Cardiac muscle cell (in vitro differentiated cells and primary cell): ENCODE results near the gene CBLL2. TPM values are rescaled to one million over a fixed set of nuclear protein-coding genes. Genes with fewer than 3 reads are reported as not detected.
"Not testable (repeated sequence)": the region's sequence is repeated elsewhere in the genome, so short reads cannot be mapped to it uniquely, and the experiment has no call there.

Source experiments
- DNase-seq, 2 donors: peaks; one replicate each; pipeline versions ENCODE4 v3.0.0 to v3.0.0-alpha.2; 2010 to 2017; ENCODE audit warnings: low read depth in 1 of 2, low spot score in 1 of 2
- H3K27ac ChIP-seq: fragments of 200-600 bp; sonication (generic); 2 replicates; pipeline ENCODE4 v1.5.1; 2016
- H3K27me3 ChIP-seq: fragments of 200-600 bp; sonication (generic); 2 replicates; pipeline ENCODE4 v1.6.0; 2016; ENCODE audit warnings: control low read depth
- H3K36me3 ChIP-seq: fragments of 200-600 bp; sonication (generic); 2 replicates; pipeline ENCODE4 v1.5.1; 2016; ENCODE audit warnings: control low read depth
- H3K4me1 ChIP-seq: fragments of 200-600 bp; sonication (generic); 2 replicates; pipeline ENCODE4 v1.8.1; 2017; ENCODE audit warnings: low read depth, mild to moderate bottlenecking, mixed run types
- H3K4me3 ChIP-seq: fragments of 200-600 bp; sonication (generic); 2 replicates; pipeline ENCODE4 v1.5.1; 2016; ENCODE audit warnings: mild to moderate bottlenecking
- H3K9me3 ChIP-seq: fragments of 200-600 bp; sonication (generic); 2 replicates; pipeline ENCODE4 v1.5.1; 2017; ENCODE audit warnings: low read depth, mild to moderate bottlenecking, control low read depth
- polyA plus RNA-seq: library from polyadenylated mRNA; unstranded; fragments of >200 nt; fragmentation: Nextera tagmentation; extraction: Ambion mirVana; gene quantifications from 2 replicates; pipeline ENCODE4 v1.2.1, GENCODE V29; 2016
- total RNA-seq: library from RNA; depleted of rRNA; stranded (reverse); fragments of >200 nt; gene quantifications from 2 replicates; pipeline ENCODE4 v1.2.3, GENCODE V29; 2016
- TF ChIP-seq, protein P1 (sequence below): IDR thresholded peaks from 2 replicates; pipeline ENCODE4 v1.5.1; 2012; ENCODE audit warnings: low read depth, mild to moderate bottlenecking, low read length

The CBLL2 gene
- total and polyA plus RNA-seq, 2 experiments from 2014 or later = not detected

DNA sequence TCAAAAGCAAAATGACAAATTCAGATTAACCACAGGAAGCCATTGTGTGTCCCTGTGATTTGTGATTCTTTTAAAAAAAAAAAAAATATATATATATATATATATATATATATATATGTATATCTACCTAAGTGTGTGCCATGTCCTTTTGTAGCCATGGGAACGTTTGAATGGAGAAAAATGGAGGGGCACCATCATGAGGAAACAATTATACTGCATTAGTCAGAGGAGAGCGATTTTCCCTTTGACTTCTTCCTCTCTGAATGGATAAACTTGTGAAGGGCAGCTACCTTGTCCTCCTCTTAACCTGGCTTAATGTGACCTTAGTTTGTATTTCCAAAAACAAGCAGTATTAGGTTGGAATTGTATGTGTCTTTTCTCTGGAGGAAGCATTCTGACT lies 23.3 kb upstream of the CBLL2 start:
- Histone ChIP-seq H3K27ac (no peak overlapping the region), H3K4me1 (peaks cover 5% of the 10 kb centered on the region), H3K9me3 (no peaks in the 10 kb centered on the region), H3K4me3 (no peak overlapping the region), H3K27me3 (no peaks in the 10 kb centered on the region), H3K36me3 (no peaks in the 10 kb centered on the region)
- DNase-seq = no peak
- TF ChIP-seq, protein P1, sequence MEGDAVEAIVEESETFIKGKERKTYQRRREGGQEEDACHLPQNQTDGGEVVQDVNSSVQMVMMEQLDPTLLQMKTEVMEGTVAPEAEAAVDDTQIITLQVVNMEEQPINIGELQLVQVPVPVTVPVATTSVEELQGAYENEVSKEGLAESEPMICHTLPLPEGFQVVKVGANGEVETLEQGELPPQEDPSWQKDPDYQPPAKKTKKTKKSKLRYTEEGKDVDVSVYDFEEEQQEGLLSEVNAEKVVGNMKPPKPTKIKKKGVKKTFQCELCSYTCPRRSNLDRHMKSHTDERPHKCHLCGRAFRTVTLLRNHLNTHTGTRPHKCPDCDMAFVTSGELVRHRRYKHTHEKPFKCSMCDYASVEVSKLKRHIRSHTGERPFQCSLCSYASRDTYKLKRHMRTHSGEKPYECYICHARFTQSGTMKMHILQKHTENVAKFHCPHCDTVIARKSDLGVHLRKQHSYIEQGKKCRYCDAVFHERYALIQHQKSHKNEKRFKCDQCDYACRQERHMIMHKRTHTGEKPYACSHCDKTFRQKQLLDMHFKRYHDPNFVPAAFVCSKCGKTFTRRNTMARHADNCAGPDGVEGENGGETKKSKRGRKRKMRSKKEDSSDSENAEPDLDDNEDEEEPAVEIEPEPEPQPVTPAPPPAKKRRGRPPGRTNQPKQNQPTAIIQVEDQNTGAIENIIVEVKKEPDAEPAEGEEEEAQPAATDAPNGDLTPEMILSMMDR = no peak

DNA sequence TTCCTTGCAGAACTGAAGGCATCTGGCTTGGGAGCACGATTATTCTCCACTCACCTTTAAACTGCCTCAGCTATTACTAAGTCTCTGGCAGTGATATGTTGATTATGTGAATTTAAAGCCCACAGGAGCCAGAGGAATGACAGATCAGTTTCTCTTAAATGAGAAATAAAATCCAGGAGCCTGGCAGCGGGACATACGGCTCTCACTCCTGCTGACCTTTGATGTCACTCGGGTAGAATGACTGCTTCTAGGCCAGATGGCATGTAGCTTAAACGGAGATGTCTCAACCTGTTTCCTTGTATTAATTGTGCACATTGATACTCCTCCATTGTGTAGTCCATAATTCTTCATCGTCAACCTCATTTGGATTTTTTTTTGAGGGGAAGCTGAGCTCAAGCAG lies 4.0 kb upstream of the CBLL2 start:
- H3K4me3 ChIP-seq = no peak overlapping the region
- TF ChIP-seq, protein P1 = no peak
- no peak overlapping the region for H3K27ac ChIP-seq
- no peak for DNase-seq
- no peaks in the 10 kb centered on the region for H3K36me3 ChIP-seq
- no peaks in the 10 kb centered on the region for H3K27me3 ChIP-seq
- H3K4me1 ChIP-seq = peaks cover 4% of the 10 kb centered on the region
- H3K9me3 ChIP-seq = no peaks in the 10 kb centered on the region

DNA sequence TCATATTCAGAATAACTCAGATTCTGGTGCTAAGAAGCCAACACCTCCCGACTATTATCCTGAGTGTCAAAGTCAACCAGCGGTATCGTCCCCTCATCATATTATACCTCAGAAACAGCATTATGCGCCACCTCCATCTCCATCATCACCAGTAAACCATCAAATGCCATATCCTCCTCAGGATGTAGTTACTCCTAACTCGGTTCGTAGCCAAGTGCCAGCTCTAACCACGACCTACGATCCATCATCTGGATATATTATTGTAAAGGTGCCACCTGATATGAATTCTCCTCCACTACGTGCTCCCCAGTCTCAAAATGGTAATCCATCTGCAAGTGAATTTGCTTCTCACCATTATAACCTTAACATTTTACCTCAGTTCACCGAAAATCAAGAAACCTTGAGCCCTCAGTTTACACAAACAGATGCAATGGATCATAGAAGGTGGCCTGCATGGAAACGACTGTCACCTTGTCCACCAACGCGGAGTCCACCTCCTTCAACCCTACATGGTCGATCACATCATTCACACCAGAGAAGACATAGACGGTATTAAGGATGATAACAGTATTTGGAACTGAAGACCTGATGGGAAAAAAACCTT lies 1.1 kb downstream of the CBLL2 start:
- no peak for DNase-seq
- H3K4me1 ChIP-seq = no peaks in the 10 kb centered on the region
- H3K4me3 ChIP-seq = no peak overlapping the region
- TF ChIP-seq, protein P1 = no peak
- no peak overlapping the region for H3K27ac ChIP-seq
- no peaks in the 10 kb centered on the region for H3K36me3 ChIP-seq
- no peaks in the 10 kb centered on the region for H3K27me3 ChIP-seq
- H3K9me3 ChIP-seq = no peaks in the 10 kb centered on the region

DNA sequence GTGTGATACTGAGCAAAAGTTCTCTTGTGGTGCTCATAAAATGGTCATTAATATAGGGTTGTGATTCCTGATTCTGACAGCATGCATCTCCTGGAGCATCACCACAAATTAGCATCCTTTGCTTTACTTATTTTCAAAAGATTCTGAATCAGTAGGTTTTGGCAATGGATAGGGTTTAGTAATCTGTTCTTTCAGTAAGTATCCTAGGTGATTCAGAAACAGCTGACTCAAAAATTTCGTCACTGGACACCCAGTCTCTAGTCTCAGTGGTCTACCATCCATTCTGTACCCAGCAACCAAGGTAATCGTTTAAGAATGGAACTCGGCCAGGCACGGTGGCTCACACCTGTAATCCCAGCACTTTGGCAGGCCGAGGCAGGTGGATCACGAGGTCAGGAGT lies 4.1 kb downstream of the CBLL2 start:
- H3K9me3 ChIP-seq = no peaks in the 10 kb centered on the region
- H3K4me3 ChIP-seq = no peak overlapping the region
- no peaks in the 10 kb centered on the region for H3K36me3 ChIP-seq
- TF ChIP-seq, protein P1 = no peak
- H3K27me3 ChIP-seq = no peaks in the 10 kb centered on the region
- no peak for DNase-seq
- no peak overlapping the region for H3K27ac ChIP-seq
- no peaks in the 10 kb centered on the region for H3K4me1 ChIP-seq

DNA sequence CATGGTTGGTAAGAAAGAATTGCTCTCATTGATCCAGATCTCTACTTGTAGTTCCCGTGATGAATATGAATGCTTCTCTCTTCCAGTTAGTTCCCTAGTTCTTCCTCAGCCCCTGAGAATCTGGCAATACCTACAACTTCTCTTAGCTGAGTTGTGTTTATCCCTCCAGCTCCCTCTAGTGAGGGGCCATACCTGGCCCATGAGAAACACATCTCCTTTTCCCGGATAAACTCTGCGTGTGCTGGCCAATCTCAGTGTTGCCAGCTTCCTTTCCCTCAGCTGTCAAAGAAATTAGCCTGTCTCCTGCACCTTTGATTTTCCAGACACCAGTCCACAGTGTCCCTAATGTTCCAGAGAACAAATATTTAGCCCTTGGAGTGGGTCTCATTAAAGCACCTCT lies 5.7 kb downstream of the CBLL2 start:
- Histone ChIP-seq H3K4me3 (no peak overlapping the region), H3K36me3 (no peaks in the 10 kb centered on the region)

DNA sequence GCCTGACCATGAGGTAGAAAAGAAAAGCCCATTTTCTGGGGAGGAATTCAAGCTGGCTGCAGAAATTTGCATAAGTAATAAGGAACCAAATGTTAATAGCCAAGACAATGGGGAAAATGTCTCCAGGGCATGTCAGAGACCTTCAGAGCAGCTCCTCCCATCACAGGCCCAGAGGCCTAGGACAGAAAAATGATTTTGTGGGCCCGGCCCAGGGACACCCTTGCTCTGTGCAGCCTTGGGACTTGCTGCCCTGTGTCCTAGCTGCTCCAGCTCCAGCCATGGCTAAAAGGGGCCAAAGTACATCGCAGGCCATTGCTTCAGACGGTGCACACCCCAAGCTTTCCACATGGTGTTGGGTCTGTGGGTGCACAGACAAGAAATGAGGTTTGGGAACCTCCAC lies 16.5 kb downstream of the CBLL2 start:
- not testable (repeated sequence) for H3K27me3 ChIP-seq, H3K4me3 ChIP-seq, DNase-seq, H3K27ac ChIP-seq, H3K9me3 ChIP-seq, H3K36me3 ChIP-seq
- H3K4me1 ChIP-seq = peaks cover 22% of the 10 kb centered on the region

More for the DNA sequence above, 5.7 kb downstream of the CBLL2 start:
- Histone ChIP-seq H3K9me3 (no peaks in the 10 kb centered on the region), H3K27ac (no peak overlapping the region), H3K4me1 (no peaks in the 10 kb centered on the region), H3K27me3 (no peaks in the 10 kb centered on the region)
- DNase-seq = peak in 1 of 2 donors; percentile 26
- TF ChIP-seq, protein P1 = no peak
